Trophoblast cell (in vitro differentiated cells and primary cell): Measurements from ENCODE around the gene ATP6V0B.

ENCODE experiments used
- DNase-seq, 2 donors: peaks; one replicate each; pipeline ENCODE4 v3.0.0-alpha.2; 2016
- H2AFZ ChIP-seq: 2 replicates; pipeline ENCODE4 v1.6.1; 2013; ENCODE audit warnings: low read length, moderate library complexity, mild to moderate bottlenecking; ENCODE audit not compliant: insufficient read depth, poor library complexity
- H2AK5ac ChIP-seq: 2 replicates; pipeline ENCODE4 v1.6.1; 2013; ENCODE audit warnings: mild to moderate bottlenecking, low read length
- H2BK120ac ChIP-seq: 2 replicates; pipeline ENCODE4 v1.6.1; 2013; ENCODE audit warnings: low read length, mild to moderate bottlenecking, moderate library complexity; ENCODE audit not compliant: insufficient read depth, poor library complexity
- H2BK12ac ChIP-seq: 2 replicates; pipeline ENCODE4 v1.6.1; 2013; ENCODE audit warnings: mild to moderate bottlenecking, low read length, moderate library complexity
- H2BK5ac ChIP-seq: 2 replicates; pipeline ENCODE4 v1.6.1; 2013; ENCODE audit warnings: low read length, low read depth, moderate library complexity, mild to moderate bottlenecking; ENCODE audit not compliant: poor library complexity
- H3K14ac ChIP-seq: 2 replicates; pipeline ENCODE4 v1.6.1; 2013; ENCODE audit warnings: mild to moderate bottlenecking, low read length
- H3K18ac ChIP-seq: 2 replicates; pipeline ENCODE4 v1.6.1; 2013; ENCODE audit warnings: mild to moderate bottlenecking, low read length
- H3K23ac ChIP-seq: 2 replicates; pipeline ENCODE4 v1.6.1; 2013; ENCODE audit warnings: low read length
- H3K27ac ChIP-seq: 2 replicates; pipeline ENCODE4 v1.5.1; 2013; ENCODE audit warnings: low read depth, mild to moderate bottlenecking, inconsistent platforms, low read length, moderate library complexity
- H3K27me3 ChIP-seq: 2 replicates; pipeline ENCODE4 v1.6.1; 2013; ENCODE audit warnings: inconsistent platforms, mild to moderate bottlenecking, low read length, moderate library complexity; ENCODE audit not compliant: insufficient read depth
- H3K36me3 ChIP-seq, 2 experiments: 1 replicate in 1 of 2; 2 replicates in 1 of 2; pipeline ENCODE4 v1.6.1; 2013; ENCODE audit warnings: low read length in 2 of 2, mild to moderate bottlenecking in 2 of 2, moderate library complexity in 1 of 2; ENCODE audit not compliant: insufficient read depth in 2 of 2, control insufficient read depth in 1 of 2
- H3K4ac ChIP-seq: 2 replicates; pipeline ENCODE4 v1.6.1; 2013; ENCODE audit warnings: low read depth, mild to moderate bottlenecking, low read length, moderate library complexity
- H3K4me1 ChIP-seq, 2 experiments: 1 replicate in 1 of 2; 2 replicates in 1 of 2; pipeline ENCODE4 v1.6.1; 2013; ENCODE audit warnings: low read length in 2 of 2, mild to moderate bottlenecking in 2 of 2, moderate library complexity in 1 of 2; ENCODE audit not compliant: insufficient read depth in 2 of 2, control insufficient read depth in 1 of 2
- H3K4me2 ChIP-seq: 2 replicates; pipeline ENCODE4 v1.6.1; 2013; ENCODE audit warnings: inconsistent platforms, mild to moderate bottlenecking, low read length, moderate library complexity
- H3K4me3 ChIP-seq: 2 replicates; pipeline ENCODE4 v1.5.1; 2013; ENCODE audit warnings: mild to moderate bottlenecking, low read depth, low read length, inconsistent platforms
- H3K79me1 ChIP-seq: one replicate; pipeline ENCODE4 v1.6.1; 2013; ENCODE audit warnings: low read length
- H3K79me2 ChIP-seq: 2 replicates; pipeline ENCODE4 v1.6.1; 2013; ENCODE audit warnings: low read length, mild to moderate bottlenecking; ENCODE audit not compliant: control insufficient read depth, insufficient read depth, poor library complexity
- H3K9ac ChIP-seq: 2 replicates; pipeline ENCODE4 v1.6.1; 2013; ENCODE audit warnings: mild to moderate bottlenecking, low read length
- H3K9me3 ChIP-seq: 2 replicates; pipeline ENCODE4 v1.6.1; 2013; ENCODE audit warnings: low read depth, mild to moderate bottlenecking, control low read depth, inconsistent platforms, low read length; ENCODE audit not compliant: insufficient read depth
- H4K12ac ChIP-seq: 2 replicates; pipeline ENCODE4 v1.6.1; 2013; ENCODE audit warnings: low read depth, mild to moderate bottlenecking, low read length, moderate library complexity
- H4K8ac ChIP-seq: 2 replicates; pipeline ENCODE4 v1.6.1; 2013; ENCODE audit warnings: low read depth, mild to moderate bottlenecking, low read length, moderate library complexity
- H4K91ac ChIP-seq: one replicate; pipeline ENCODE4 v1.6.1; 2013; ENCODE audit warnings: low read depth, mild to moderate bottlenecking, low read length, moderate library complexity
- WGBS: extraction: QIAGEN DNeasy Blood & Tissue Kit; methylation state at CpG from one replicate; pipeline ENCODE4 v1.1.7; 2013; ENCODE audit warnings: missing lambda C conversion rate; ENCODE audit not compliant: insufficient read length, insufficient coverage; ENCODE audit errors: extremely low coverage; 5-methylcytosine and 5-hydroxymethylcytosine counted together

Gene ATP6V0B

DNA sequence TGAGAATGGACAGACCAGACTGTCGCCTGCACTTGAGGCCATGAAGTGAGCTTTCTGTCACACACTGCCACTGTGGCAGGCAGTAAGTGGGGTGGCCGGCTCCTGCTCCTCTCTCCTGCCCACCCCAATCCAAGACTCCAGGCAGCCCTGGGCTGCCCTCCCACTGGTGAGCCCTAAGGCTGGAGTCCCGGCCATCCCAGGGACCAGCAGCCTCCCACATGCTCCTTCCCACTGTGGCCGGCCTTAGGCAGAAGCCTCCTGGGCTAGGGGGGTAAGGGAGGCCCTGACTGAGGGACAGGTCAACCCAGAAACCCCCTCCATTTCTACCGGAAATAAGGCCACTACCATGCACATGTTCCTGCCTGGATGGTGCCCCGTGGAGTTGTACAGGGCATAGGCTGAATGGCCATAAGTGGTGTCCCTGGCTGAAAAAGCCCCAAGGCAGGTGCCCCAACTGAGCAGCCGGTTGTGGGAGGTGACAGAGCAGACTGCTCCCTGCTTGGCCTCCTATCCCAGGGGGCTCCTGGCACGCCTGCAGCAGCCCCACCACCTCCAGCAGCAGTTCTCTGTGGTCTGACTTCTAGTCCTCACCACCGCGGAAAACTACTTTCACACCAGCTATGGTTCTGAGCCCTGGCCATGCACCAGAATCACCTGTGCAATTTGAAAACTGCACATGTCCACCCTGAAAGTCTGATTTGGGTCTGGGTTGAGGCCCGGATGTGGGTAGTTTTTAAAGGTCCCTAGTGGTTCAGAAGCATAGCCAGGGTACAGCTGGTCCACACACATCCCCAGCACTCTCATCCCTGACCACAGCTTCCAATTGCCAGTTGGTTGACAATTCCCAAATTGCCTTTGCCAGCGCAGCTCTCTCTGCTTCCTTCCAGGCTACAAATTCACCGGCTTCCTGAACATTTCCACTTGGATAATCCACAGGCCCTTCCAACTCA is 42.8 kb upstream of the ATP6V0B start:
- Histone ChIP-seq H3K27ac (no peak overlapping the region), H3K9me3 (no peaks in the 10 kb centered on the region), H2AK5ac (no peak overlapping the region), H2BK12ac (no peak overlapping the region), H3K36me3 (no peaks in the 10 kb centered on the region), H3K23ac (no peak overlapping the region), H3K4me3 (no peak overlapping the region), H3K27me3 (no peaks in the 10 kb centered on the region), H3K79me1 (no peaks in the 10 kb centered on the region), H3K4ac (no peak overlapping the region), H2AFZ (no peak overlapping the region), H4K91ac (no peak overlapping the region), H3K4me1 (peaks cover 26 to 29% of the 10 kb centered on the region in 2 experiments), H4K12ac (no peak overlapping the region), H4K8ac (no peak overlapping the region), H3K79me2 (no peaks in the 10 kb centered on the region), H2BK120ac (no peak overlapping the region), H2BK5ac (no peak overlapping the region), H3K9ac (no peak overlapping the region), H3K14ac (no peak overlapping the region), H3K4me2 (no peak overlapping the region), H3K18ac (no peak overlapping the region)
- no peak for DNase-seq
- WGBS: no CpG with 5 or more reads among the region's 13 CpGs

DNA sequence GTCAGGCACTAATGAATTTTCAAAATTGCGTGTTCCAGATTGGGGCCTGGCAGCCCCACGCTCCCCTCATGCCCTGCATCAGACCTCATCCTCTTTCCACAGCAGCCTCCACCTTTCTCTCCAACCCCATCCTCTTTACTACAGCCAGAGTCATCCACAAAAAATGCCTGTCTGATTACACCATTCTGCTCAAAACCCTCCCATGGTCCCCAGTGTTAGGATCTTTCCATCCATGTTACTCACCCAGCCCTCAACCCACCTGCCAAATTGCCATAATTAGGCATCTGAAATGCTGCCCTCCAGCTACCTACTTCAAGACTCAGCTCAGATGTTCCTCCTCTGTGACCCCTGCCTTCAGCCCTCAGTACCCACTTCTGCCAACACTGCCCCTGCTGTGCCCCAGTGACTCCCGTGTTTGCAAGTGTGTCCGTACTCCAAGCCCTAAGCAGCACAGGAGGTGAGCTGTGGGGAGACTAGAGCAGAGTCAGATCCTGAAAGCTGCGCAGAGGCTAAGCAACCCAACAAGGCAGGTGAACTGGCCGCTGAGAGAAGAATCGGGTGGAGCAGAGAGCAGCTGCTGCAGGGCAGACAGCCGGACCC is 41.9 kb upstream of the ATP6V0B start:
- Histone ChIP-seq H3K79me2 (no peaks in the 10 kb centered on the region), H4K8ac (no peak overlapping the region), H3K4me2 (peak overlapping the region; percentile 68), H3K14ac (no peak overlapping the region), H2AFZ (no peak overlapping the region), H2BK12ac (no peak overlapping the region), H4K91ac (no peak overlapping the region), H3K23ac (peak overlapping the region; percentile 14), H3K4me1 (peaks cover 26 to 29% of the 10 kb centered on the region in 2 experiments), H3K9ac (no peak overlapping the region), H2BK120ac (no peak overlapping the region), H2AK5ac (no peak overlapping the region), H3K4ac (no peak overlapping the region), H3K9me3 (no peaks in the 10 kb centered on the region), H3K18ac (no peak overlapping the region), H3K36me3 (no peaks in the 10 kb centered on the region), H3K27me3 (no peaks in the 10 kb centered on the region), H4K12ac (no peak overlapping the region), H2BK5ac (no peak overlapping the region), H3K4me3 (no peak overlapping the region), H3K79me1 (no peaks in the 10 kb centered on the region), H3K27ac (no peak overlapping the region)
- peak; percentile 36 to 64 for DNase-seq
- no CpG with 5 or more reads among the region's 8 CpGs for WGBS

DNA sequence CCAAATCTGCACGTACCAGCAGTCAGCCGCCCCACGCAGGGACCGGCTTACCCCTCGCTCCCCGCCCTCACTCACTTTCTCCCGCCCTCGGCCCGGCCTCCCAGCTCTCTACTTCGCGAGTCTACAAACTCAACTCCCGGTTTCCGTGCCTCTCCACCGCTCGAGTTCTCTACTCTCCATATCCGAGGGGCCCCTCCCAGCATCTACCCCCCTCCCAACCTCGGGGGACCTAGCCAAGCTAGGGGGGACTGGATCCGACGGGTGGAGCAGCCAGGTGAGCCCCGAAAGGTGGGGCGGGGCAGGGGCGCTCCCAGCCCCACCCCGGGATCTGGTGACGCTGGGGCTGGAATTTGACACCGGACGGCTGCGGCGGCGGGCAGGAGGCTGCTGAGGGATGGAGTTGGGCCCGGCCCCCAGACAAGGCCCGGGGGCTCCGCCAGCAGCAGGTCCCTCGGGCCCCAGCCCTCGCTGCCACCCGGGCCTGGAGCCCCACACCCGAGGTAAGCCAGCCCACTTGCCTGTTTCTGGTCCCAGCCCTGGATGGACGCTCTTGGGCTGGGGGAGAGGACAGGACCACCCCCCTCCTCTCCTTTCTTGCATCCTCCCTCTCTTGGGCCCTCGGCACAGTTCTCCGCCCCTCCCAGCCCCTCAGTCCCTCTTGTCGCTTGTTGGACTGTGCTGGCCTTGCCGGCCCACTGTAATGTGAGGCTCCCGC is 41.2 kb upstream of the ATP6V0B start, which contains the start of gene ARTN:
Gene ARTN, plus strand, starts transcription at position 416 of the 715 bp plus-strand sequence. CDS start 1,856 bp downstream, outside the sequence.
- no peak within 1 kb of the TSS for H4K12ac ChIP-seq
- peak within 1 kb of the TSS; percentile 68 for H3K4me2 ChIP-seq
- H3K79me2 ChIP-seq: no peaks in the 10 kb centered on the region
- no peak within 1 kb of the TSS for H4K91ac ChIP-seq
- H3K36me3 ChIP-seq: no peaks in the 10 kb centered on the region
- H3K9ac ChIP-seq: no peak within 1 kb of the TSS
- no peak within 1 kb of the TSS for H3K27ac ChIP-seq
- no peak within 1 kb of the TSS for H3K14ac ChIP-seq
- H2BK12ac ChIP-seq: peak within 1 kb of the TSS; percentile 2
- H3K79me1 ChIP-seq: no peaks in the 10 kb centered on the region
- H4K8ac ChIP-seq: peak within 1 kb of the TSS; percentile 17
- H3K4me3 ChIP-seq: no peak within 1 kb of the TSS
- H2BK5ac ChIP-seq: no peak within 1 kb of the TSS
- no CpG with 5 or more reads among the region's 42 CpGs for WGBS
- H3K23ac ChIP-seq: peak within 1 kb of the TSS; percentile 14
- H3K18ac ChIP-seq: peak within 1 kb of the TSS; percentile 22
- peaks cover 26 to 29% of the 10 kb centered on the region in 2 experiments for H3K4me1 ChIP-seq
- no peaks in the 10 kb centered on the region for H3K27me3 ChIP-seq
- H3K4ac ChIP-seq: no peak within 1 kb of the TSS
- no peak within 1 kb of the TSS for H2AK5ac ChIP-seq
- H2BK120ac ChIP-seq: no peak within 1 kb of the TSS
- peak in 1 of 2 donors; percentile 24 for DNase-seq
- H2AFZ ChIP-seq: peak within 1 kb of the TSS; percentile 44
- H3K9me3 ChIP-seq: no peaks in the 10 kb centered on the region
